HG02884 (cell line): ENCODE data around the gene RSPH1.

Source experiments
- ATAC-seq: cut with Tn5 transposase; IDR thresholded peaks from one replicate; pipeline ENCODE4 v1.9.1; 2021; ENCODE audit warnings: mild to moderate bottlenecking, moderate library complexity; ENCODE audit not compliant: unreplicated experiment

The RSPH1 gene

DNA sequence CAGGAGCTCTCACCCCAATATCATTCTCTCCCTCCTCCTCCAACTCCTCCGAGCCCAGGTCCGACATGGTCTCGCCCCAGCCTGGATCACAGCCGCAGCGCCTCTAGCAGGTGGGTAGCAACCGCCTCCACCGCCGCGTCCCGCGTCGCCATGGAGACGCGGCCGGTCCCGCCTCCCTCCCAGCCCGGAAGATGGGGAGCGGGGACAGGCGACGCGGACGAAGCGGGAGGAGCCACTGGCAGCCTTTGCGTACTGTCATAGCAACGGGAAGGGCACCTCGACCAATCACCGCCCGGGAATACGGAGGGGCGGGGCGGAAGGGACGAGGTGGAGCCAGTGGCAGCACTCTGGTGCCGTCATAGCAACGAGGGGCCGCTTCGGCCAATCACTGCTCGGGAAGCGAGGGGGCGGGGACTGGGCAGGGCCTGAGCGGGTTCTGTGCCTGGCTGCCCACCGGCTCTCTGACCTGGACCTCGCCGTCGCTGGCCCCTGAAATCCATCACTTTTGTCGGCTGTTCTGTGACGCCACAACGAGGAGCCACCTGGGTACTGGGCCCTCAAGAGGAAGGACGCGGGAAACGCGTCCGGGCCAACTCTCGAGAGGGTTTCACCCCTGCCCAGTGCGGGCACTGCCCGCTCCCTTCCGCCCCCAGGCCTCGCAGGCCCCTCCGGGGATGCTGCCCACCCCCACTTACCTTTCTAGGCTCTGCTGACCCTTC lies at the start of gene RSPH1:
RSPH1 (minus strand) TSS at position 105 of the 719 bp plus-strand sequence; CDS start at position 67, 38 bp downstream.
- ATAC-seq = peak; percentile 99

DNA sequence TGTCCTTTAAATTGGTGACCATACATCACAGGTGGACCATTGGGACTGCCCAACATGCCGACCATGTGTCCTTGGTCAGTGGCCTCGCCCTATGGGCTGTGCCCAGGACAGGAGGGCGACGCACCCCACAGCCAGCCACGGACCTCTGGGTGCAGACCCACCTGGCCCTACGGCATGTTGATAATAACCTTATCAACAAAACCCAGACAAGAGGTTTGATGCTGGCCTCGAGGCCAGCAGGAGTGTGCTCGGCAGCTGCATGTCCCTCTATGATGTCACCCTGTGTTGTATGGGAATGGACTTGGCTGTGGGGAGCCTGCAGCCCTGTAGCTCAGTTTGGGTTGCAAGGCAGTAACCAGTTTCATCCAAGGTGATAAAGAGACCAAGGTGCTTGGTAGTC lies 49.7 kb upstream of the RSPH1 start:
- ATAC-seq = no peak

DNA sequence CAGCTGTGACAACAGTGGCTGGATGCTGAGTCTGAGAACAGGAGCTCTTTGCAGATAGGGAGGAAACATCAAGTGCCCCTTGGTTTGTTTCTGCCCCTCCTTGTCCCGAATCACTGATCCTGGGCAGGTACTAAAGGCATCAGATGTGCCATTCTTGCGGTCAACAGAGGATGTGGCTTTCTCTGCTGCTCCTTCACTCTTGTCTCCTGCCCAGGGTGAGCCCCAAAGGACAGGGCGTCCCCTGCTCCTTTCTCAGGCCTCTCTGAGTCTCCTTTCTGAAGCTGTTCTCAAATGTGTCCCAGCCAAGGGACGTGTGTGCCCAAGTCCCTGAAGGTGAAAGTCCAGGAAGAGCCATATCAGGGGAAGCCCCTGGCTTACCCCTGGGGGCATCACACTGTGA lies 49.3 kb upstream of the RSPH1 start:
- ATAC-seq = no peak

DNA sequence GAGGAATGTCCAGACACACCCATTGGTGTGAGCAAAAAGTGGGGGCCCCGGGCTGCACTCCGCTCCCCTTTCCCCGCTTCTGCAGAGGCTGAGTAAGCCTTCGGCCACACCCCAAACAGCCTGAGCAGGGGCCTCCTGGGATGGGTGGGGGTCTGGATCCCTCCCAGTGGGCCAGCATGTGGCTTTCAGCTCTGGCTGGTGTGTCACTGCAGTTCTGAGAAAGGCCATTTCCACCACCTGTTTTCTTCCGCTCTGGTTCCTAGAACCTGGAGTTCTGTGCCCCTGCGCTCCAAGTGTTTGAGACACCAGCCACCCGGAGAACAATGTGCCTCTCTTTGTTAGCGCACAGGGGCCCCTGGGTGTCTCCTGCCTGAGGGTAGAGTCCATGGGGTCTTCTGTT lies 48.5 kb upstream of the RSPH1 start:
- ATAC-seq = no peak

DNA sequence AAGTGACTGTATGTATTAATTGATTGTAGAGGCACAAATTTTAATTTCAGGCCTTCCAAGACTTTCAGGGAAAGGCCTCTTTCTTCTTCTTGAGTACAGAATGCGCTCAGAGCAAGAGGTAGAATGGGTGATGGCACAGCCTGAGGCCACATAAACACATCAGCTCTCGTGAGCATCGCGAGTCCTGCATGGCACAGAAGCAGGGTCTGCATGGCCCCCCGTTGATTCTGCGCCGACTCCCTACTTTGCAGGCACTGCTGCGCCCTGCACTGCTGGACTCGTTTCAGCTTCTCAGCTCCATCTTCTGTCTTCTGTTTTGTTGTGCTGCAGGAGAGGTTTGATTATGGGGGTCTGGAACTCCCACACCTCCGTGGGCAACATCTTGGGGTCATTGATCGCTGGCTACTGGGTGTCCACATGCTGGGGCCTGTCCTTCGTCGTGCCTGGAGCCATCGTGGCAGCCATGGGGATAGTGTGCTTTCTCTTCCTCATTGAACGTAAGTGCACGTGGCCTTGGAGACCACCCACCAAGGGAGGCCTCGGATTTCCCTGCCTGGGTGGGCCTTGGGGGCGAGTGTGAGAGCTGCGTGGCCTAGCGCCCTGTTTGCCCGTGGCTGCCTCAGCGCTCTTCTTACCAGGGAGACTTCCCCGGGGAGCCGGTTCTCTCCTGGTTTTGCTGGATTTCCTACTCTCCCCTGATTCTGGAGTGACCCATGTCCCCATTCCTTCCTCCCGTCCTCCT lies 47.3 kb upstream of the RSPH1 start:
- no peak for ATAC-seq

DNA sequence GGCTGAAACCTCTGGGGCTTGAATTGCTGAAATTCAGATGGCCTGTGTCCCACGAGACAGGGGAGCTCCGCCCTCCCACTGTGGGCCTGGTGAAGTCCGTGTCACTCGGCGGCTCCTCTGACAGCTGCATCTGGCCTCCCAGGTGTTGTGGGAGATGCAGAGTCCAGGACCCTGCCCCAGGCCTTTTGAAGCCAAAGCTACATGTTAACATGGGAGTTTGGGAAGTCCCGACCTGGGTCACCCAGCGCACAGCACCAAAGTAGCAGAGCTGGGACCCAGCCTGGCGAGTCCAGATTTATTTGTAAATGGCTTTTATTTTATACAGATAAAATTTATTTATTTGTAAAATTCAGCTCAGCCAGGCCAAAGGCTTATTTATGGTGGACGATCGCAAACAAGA lies 46.6 kb upstream of the RSPH1 start:
- no peak for ATAC-seq

DNA sequence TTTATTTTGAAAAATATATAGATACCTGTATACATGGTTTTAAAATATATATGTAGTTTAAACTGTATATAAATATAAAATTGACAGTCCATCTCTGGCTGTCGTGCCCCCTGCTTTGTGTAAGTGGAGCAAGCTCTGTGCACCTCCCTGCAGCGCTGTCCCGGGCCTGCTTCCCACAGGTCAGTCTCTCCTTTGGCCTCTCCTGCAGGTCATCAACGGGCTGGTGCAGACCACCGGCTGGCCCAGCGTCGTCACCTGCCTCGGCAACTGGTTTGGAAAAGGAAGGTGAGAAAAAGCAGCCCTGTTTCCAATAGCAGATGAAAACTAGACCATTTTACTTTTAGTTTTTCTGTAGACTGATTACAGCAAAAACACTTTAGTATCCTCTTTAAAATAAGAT lies 46.2 kb upstream of the RSPH1 start:
- ATAC-seq = no peak

DNA sequence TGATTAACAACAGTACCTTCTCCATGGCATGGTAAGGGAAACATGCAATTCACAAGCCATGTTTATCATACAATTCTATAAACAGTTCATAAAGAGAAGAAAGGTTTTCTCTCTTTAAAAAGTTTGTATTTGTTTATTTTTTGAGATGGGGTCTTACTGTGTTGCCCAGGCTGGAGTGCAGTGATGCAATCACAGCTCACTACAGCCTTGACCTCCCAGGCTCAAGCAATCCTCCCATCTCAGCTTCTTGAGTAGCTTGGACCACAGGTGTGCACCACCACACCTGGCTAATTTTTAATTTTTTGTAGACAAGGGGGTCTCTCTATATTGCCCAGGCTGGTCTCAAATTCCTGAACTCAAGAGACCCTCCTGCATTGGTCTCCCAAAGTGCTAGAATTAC lies 45.6 kb upstream of the RSPH1 start:
- no peak for ATAC-seq

DNA sequence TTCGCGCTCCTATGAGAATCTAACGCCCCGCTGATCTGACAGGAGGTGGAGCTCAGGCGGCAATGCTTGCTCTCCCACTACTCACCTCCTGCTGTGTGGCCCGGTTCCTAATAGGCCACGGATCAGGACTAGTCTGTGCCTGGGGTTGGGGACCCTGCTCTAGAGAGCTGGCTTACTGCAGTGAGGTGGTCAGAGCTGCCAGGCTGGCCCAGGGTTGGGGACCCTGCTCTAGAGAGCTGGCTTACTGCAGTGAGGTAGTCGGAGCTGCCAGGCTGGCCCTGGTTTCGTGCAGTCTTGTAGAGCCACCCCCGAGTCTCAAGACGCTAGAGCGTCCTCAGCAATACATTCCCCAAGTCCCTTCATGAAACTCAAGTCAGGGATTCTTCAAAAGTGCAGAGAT lies 45.1 kb upstream of the RSPH1 start:
- no peak for ATAC-seq

DNA sequence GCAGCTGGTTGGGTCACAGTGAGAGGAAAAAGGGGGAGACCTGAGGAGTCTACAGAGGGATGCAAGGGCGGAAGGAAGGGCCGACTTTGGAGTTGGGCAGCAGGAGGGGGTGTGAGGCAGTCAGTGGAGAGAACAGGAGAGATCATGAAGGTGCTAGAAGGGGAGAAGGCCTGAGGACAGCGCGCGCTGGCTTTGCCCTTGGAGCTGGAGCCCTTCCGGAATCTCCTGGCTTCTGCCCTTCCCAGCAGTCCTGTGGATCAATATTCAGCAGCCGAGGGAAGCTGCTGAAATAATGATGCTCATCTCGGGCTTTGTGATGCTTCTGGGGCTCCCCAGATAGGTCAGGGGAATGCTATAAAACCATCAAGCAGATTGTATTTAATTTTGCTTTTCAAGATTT lies 44.4 kb upstream of the RSPH1 start:
- ATAC-seq = no peak

DNA sequence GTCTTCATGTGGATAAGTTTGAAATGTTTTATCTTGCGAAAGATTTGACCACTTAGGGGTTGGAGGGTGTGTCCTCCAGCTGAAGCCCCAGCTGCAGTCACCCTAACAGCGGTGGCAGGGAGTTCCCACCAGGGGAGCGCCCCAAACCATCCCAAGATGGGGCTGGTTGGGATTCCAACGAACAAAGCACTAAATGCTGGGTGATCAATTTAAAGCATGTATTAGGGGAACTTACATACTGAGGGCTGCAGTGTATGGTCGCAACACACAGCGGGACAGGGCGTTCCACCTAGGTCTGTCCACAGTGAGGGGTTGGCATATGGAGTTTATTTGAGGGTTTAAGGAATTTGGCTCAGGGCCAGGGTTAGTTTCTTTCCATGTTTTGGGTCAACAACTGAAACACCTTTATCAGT lies 43.9 kb upstream of the RSPH1 start:
- no peak for ATAC-seq

DNA sequence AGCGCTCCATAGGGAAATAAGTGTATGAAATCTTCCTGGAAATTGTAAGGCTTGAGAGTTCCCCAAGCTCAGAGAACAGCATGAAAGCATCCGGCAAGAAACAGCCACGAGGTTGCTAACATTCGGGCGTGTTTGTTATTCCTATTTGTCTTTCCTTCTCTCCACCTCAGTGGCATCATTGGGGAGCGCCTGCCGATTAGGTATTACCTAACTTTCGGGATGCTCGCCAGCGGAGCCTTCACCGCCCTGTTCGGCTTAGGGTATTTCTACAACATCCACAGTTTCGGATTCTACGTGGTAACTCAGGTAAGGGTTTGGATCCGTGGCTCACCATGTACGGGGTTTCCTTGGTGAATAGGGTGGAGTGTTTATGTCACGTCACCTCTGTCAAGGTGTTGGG lies 43.3 kb upstream of the RSPH1 start:
- no peak for ATAC-seq

DNA sequence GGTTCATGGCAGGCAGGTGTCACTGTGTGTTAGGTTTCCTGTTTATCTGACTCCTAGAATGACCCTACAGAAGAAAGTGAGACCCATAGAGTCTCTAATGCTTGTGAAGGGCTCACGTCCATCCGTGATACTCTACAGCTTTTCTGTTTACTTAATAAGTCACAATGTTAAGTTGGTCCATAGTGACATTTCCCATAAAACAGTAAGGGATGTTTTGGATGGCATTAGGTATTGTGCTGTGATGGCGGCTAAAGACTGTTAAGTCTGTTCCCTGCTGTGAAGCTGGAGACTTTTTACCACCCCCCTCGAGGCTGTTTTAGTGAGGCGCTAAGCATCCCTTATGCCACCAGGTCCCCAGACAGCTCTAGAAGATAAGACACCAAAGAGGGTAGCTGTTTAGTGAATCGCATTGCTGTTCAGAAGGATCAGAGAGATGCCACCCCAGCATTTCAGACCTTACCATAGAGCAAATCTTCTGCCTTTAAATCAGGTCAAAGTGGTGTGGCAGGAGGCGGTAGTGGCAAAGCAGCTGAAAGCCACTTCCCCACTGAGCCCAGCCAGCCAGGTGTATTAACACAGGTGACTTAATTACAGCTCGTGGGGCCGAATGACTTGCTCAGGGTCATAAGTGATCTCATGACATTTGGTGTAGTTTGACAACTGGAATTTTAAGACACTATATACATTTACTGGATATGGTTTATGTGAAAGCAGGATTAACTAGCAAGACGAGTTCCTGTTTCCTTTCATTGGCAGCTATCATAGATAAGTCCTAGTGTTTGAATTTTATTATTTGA lies 42.7 kb upstream of the RSPH1 start:
- no peak for ATAC-seq

DNA sequence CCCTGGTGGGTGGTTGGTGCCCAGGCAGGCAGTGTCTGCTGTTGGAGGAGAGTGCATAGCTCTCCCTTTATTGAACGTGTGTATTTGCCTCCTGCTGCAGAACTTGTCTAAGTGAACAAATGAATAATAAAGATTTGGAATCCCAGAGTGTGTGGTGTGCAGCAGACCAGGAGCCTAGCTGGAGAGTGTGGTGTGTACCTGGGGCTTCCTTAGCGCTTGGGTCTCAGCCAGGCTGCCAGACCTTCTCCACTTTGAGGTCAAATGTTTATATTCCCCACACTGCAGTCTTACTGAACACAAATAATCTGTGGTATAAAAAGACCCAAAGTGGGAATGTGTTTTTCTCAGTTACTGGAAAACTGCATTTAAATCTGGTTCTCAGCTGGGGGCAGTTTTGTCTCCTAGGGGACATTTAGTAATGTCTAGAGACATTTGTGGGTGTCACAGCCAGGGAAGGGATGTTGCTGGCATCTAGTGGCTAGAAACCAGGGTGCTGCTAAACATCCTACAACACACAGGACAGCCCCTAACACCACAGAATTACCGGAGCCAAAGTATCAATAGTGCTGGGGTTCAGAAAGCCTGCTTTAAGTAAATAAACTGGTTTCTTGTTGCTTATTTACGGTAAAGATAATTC lies 41.2 kb upstream of the RSPH1 start:
- ATAC-seq = no peak

DNA sequence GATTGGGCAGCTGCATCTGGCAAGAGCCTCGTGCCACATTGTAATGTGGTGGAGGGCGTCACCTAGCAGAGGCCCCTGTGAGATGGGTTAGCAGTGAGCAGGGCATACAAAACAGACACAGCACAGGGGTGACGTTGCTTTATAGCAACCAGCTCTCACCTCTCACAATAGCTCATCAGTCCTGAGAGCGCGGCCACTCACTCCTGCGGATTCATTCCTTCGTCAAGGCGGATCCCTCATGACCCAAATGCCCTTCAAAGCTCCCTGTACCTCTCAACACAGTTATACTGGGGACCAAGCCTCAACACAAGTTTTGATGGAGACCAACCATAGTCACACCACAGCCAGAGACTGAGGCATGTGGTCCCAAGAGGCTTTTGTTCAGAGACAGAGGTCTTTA lies 40.6 kb upstream of the RSPH1 start:
- ATAC-seq = no peak

DNA sequence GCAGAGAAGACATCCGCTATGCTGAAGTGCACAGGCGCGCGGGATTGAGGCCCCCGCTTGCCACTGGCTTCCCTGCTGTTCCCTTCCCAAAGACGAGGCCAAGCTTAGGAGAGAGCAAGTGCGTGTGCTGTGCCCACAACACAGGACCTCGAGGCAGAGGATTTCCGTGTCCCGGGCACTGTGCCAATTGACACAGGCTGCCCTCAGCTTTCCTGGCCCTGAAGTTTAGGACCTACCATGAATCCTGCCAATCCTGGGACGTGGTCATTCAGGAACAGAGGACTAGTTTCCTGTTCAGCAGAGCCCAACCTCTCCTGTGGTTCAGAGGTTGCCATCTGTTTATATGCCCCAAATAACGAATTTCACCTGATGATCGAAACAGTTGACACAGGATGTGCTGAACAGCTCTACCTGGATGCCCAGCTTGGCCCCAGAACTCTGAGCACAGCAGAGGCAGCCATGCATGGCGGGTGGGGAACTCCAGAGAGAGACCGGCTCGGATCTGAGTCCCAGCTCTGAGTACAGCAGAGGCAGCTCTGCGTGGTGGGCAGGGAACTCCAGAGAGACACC lies 39.7 kb upstream of the RSPH1 start:
- ATAC-seq = peak; percentile 53

DNA sequence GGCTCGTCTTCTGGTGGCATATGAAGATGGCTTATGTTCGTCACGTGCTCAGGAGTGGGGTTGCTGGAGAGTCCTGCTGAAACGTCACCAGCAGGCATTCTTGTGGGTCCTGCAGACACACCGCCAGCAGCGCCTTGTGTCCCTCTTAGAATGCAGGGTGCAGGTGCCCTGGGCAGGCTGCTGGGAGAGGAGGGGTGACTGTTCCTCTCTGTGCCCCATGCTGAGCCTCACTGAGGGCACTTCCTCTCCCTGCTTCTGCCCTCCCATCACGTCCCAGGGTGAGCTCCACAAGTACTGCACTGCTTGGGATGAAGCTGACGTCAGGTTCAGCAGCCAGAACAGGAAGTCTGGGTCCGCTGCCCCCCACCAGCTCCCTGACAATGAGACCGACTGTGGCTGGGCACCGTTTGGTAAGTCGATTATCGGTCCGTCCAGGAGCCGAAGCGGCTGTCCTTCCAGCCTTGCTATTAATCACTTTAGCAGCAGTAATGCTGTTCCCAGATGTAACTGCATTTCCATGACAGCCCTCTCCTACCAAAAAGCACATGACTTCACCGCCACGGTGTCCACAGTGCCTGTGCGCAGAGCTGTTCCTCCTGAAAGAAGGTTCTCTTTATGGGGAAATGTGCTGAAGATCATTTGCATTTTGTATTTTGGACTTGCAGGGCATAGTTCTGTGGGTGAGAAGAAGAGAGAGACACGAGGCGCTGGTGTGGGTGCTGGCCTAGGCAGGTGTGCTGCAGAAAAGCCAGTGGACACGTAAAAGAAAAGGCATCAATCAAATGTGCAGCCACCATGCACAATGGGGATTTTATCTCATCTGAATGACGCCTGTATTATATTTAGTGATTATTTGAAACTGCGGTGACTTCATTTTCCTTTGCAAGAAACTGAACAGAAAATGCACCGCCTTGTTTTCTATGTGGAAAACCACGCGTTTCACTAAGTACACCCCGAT lies 38.7 kb upstream of the RSPH1 start:
- ATAC-seq = no peak

DNA sequence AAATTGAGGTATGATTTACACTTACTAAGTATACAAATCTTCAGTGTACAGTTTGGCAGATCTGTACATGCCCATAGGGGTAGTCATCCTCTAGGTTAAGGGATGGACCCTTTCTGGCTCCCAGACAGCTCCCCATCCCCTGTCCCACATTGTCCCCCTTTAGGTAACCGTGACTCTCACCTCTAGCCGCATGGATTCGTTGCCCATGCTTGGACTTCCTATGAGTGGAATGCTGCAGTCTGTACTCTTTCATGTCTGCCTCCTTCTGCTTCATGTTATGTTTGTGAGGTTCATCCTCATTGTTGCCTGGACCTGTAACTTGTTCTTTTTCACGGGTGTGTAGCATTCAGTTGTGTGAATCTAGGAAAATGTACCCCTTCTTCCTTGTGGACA lies 37.9 kb upstream of the RSPH1 start:
- ATAC-seq = no peak

DNA sequence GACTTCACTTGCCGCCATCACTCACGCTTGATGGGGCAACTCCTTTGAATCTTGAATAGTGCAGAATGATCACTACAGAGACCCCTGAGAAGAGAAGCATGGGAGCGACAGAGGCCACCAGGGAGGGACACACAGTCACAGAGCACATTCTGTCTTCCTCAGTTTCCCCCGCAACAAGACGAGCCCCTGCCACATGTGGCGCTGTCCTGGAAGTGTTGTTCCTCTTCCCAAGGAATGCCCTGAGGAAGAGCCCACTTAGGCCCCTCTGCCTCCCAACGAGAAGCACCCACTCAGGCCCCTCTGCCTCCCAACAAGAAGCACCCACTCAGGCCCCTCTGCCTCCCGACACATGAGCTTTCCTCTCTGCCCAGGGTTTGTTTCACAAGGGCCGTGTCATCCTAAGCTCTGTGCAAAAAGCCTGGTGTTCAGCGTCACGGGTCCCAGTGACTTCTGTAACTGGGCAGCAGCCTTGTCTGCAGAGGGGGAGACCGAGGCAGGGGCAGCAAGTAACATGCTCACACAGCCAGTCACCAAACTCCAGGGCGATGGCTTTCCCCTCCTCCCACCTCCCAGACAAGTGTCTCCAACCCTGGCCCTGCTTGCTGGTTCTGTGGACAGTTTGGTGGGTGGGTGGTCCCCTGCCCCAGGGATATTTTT lies 37.4 kb upstream of the RSPH1 start:
- no peak for ATAC-seq
